ENCODE results near the gene CROCC2.

CROCC2 gene

DNA sequence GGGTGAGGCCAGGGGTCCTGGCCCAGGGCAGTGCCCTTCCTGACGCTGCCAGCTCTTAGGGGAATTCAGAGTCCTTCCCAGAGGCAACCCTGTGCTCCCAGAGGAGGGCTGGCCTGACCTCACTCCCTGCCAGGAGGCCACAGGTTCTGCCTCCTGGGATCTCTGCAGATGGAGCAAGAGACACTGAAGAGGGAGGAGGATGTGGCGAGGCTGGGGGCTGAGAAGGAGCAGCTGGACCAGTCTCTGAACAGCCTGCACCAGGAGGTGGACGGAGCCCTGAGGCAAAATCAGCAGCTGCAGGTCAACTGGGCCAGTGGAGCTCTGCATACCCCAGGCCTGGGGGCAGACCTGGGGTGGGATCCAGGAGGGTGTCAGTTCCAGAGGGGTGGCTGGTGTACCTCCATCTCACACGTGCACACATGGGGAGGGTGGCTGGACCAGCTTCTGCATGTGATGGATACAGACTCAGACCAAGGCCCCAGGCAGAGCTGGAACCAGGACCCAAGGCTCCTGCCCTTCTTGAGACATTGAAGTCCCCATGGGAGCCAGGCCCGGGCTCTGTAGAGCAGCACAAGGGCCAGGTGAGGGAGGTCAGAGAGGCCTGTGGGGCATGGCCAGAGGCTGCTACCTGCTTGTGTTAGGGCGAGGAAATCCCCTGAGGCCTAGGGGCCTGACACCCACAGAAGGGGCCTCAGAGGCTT is 82.6 kb downstream of the CROCC2 start:
- CTCF ChIA-PET, result interaction anchor here (3.3 kb wide), 1 partner anchor 138 kb away, joined by 9 read pairs; no protein-coding TSS in a partner anchor
- POLR2A ChIA-PET (ENCODE audit: low non-redundant PET), result no interaction called here
- no peak for TF ChIP-seq CTCF (conservative IDR thresholded peaks at IDR 0.05; ENCODE audit: low read depth)
- no peak for DNase-seq (ENCODE audit: low spot score)
- H3K27ac ChIP-seq, result peak overlapping the region; percentile 73; the same call in 1 of the 2 replicates

- ChIA-PET CTCF (interaction anchor here (0.6 to 3.3 kb wide), 2 partner anchors 70 to 138 kb away, joined by 3 to 9 read pairs; no protein-coding TSS in a partner anchor), POLR2A (ENCODE audit: low non-redundant PET) (no interaction called here)
- no peak overlapping the region; the same call in 1 of the 2 replicates for H3K27ac ChIP-seq
- TF ChIP-seq CTCF (conservative IDR thresholded peaks at IDR 0.05; ENCODE audit: low read depth), result no peak; the same call in 1 of the 2 replicates
- no peak for DNase-seq (ENCODE audit: low spot score)
These were observed 83.5 kb downstream of the CROCC2 start for GRCh38 chr2:240989451-240990265.

- ChIA-PET CTCF (interaction anchor here (0.5 to 3.3 kb wide), 3 partner anchors 71 to 139 kb away, joined by 3 to 9 read pairs (median 3); no protein-coding TSS in a partner anchor), POLR2A (ENCODE audit: low non-redundant PET) (no interaction called here)
- TF ChIP-seq CTCF (conservative IDR thresholded peaks at IDR 0.05; ENCODE audit: low read depth), result no peak
- no peak overlapping the region; the same call in 1 of the 2 replicates for H3K27ac ChIP-seq
- no peak for DNase-seq (ENCODE audit: low spot score)
These were observed 84.1 kb downstream of the CROCC2 start for GRCh38 chr2:240990266-240990529.

GRCh38 chr2:240990726-240991377 is 84.7 kb downstream of the CROCC2 start:
- H3K27ac ChIP-seq, result peak overlapping the region; percentile 84
- CTCF ChIA-PET, result interaction anchor here (0.5 to 3.3 kb wide), 4 partner anchors 60 to 140 kb away, joined by 3 to 9 read pairs (median 3); partner anchors contain the start of gene AGXT

GRCh38 chr2:240991378-240992263 is 85.5 kb downstream of the CROCC2 start:
- ChIA-PET CTCF (interaction anchor here (0.6 to 0.8 kb wide), 3 partner anchors 8 to 182 kb away, joined by 3 to 5 read pairs (median 3); partner anchors contain the start of gene AGXT), POLR2A (ENCODE audit: low non-redundant PET) (no interaction called here)
- DNase-seq (ENCODE audit: low spot score), result peak; percentile 69
- TF ChIP-seq CTCF (conservative IDR thresholded peaks at IDR 0.05; ENCODE audit: low read depth), result no peak
- H3K27ac ChIP-seq, result peak overlapping the region; percentile 84

More at GRCh38 chr2:240990726-240991377, 84.7 kb downstream of the CROCC2 start:
- no peak for TF ChIP-seq CTCF (conservative IDR thresholded peaks at IDR 0.05; ENCODE audit: low read depth)
- POLR2A ChIA-PET (ENCODE audit: low non-redundant PET), result no interaction called here
- no peak for DNase-seq (ENCODE audit: low spot score)

Data from RWPE1 (cell line).